Smooth muscle cell (in vitro differentiated cells): Measurements from ENCODE around the gene ARHGEF17. TPM values are rescaled to one million over a fixed set of nuclear protein-coding genes. Genes with fewer than 3 reads are reported as not detected.
A peak's percentile ranks its signal among the peaks of the same experiment; 100 is the strongest.

Source experiments
- DNase-seq: peaks from one replicate; lab custom pipeline; 2025; ENCODE audit not compliant: unreplicated experiment; lab: John Stamatoyannopoulos, UW
- H2AFZ ChIP-seq: fragments of 200-600 bp; sonication (generic); 2 replicates; pipeline ENCODE4 v1.6.0; 2016; ENCODE audit warnings: antibody characterized with exemption, low read depth, mild to moderate bottlenecking
- H3F3A ChIP-seq: fragments of 200-600 bp; sonication (generic); 2 replicates; pipeline ENCODE4 v1.6.0; 2017; ENCODE audit warnings: antibody characterized with exemption, low read depth
- H3K27ac ChIP-seq: fragments of 200-600 bp; sonication (generic); 2 replicates; pipeline ENCODE4 v1.5.1; 2016; ENCODE audit warnings: low read depth, mild to moderate bottlenecking
- H3K27me3 ChIP-seq: fragments of 200-600 bp; sonication (generic); 2 replicates; pipeline ENCODE4 v1.6.1; 2016; ENCODE audit warnings: low read depth, mild to moderate bottlenecking
- H3K36me3 ChIP-seq: fragments of 200-600 bp; sonication (generic); 2 replicates; pipeline ENCODE4 v1.5.1; 2016; ENCODE audit warnings: low read depth
- H3K4me1 ChIP-seq: fragments of 200-600 bp; sonication (generic); 2 replicates; pipeline ENCODE4 v1.5.1; 2016; ENCODE audit warnings: low read depth
- H3K4me2 ChIP-seq: fragments of 200-600 bp; sonication (generic); 2 replicates; pipeline ENCODE4 v1.6.0; 2016; ENCODE audit warnings: mild to moderate bottlenecking
- H3K4me3 ChIP-seq: fragments of 200-600 bp; sonication (generic); 2 replicates; pipeline ENCODE4 v1.5.1; 2016; ENCODE audit warnings: mild to moderate bottlenecking
- H3K79me2 ChIP-seq: fragments of 200-600 bp; sonication (generic); 2 replicates; pipeline ENCODE4 v1.6.0; 2016; ENCODE audit warnings: low read depth, mild to moderate bottlenecking
- H3K9ac ChIP-seq: fragments of 200-600 bp; sonication (generic); 2 replicates; pipeline ENCODE4 v1.6.0; 2016; ENCODE audit warnings: low read depth
- H3K9me3 ChIP-seq: fragments of 200-600 bp; sonication (generic); replicated peaks from 2 replicates; pipeline ENCODE4 v1.5.1; 2016; ENCODE audit warnings: low read depth
- H4K20me1 ChIP-seq: fragments of 200-600 bp; sonication (generic); 2 replicates; pipeline ENCODE4 v1.6.0; 2016; ENCODE audit warnings: low read depth
- WGBS: methylation state at CpG from one replicate; pipeline ENCODE4 v1.1.7; 2016; ENCODE audit warnings: low lambda C conversion rate; 5-methylcytosine and 5-hydroxymethylcytosine counted together
- polyA plus RNA-seq: library from polyadenylated mRNA; unstranded; fragments of >200 nt; fragmentation: Nextera tagmentation; extraction: Ambion mirVana; gene quantifications from 2 replicates; pipeline ENCODE4 v1.2.1, GENCODE V29; 2016
- total RNA-seq: library from RNA; depleted of rRNA; stranded (reverse); fragments of >200 nt; gene quantifications from 2 replicates; pipeline ENCODE4 v1.2.3, GENCODE V29; 2014
- TF ChIP-seq, protein P1 (sequence below): fragments of 200-600 bp; sonication (generic); IDR thresholded peaks from 2 replicates; pipeline ENCODE4 v1.5.1; 2017; ENCODE audit warnings: borderline replicate concordance, mild to moderate bottlenecking, antibody characterized with exemption; ENCODE audit not compliant: insufficient read depth, poor library complexity, severe bottlenecking

The ARHGEF17 gene
- total and polyA plus RNA-seq, 2 experiments from 2014 or later = 18.0 to 27.8 TPM

DNA sequence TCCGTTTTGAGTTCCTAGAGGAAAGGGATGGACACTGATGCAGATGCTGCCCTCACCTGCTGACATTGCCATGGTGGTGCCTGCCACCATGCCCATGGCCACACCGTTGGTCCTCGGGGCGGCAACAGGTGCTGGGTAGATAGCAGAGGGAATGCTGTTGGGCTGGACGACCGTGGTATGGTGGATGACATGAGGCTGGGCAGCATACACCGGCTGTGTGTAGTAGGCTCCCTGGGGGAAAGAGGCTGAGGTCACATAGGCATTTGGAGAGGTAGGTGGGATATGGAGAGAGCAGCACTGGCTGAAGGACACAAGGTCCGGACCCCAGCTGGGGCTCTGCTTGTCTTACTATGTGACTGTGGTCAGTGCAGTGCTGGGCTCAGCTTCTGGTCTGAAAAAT is 101.4 kb downstream of the ARHGEF17 start:
- TF ChIP-seq, protein P1, sequence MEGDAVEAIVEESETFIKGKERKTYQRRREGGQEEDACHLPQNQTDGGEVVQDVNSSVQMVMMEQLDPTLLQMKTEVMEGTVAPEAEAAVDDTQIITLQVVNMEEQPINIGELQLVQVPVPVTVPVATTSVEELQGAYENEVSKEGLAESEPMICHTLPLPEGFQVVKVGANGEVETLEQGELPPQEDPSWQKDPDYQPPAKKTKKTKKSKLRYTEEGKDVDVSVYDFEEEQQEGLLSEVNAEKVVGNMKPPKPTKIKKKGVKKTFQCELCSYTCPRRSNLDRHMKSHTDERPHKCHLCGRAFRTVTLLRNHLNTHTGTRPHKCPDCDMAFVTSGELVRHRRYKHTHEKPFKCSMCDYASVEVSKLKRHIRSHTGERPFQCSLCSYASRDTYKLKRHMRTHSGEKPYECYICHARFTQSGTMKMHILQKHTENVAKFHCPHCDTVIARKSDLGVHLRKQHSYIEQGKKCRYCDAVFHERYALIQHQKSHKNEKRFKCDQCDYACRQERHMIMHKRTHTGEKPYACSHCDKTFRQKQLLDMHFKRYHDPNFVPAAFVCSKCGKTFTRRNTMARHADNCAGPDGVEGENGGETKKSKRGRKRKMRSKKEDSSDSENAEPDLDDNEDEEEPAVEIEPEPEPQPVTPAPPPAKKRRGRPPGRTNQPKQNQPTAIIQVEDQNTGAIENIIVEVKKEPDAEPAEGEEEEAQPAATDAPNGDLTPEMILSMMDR = no peak
- Histone ChIP-seq H3K9ac (no peak overlapping the region), H3K27ac (no peak overlapping the region), H3K36me3 (no peaks in the 10 kb centered on the region), H3F3A (peaks cover 4% of the 10 kb centered on the region), H2AFZ (no peak overlapping the region), H3K4me1 (peaks cover 16% of the 10 kb centered on the region), H3K4me3 (no peak overlapping the region), H3K27me3 (no peaks in the 10 kb centered on the region), H3K4me2 (no peak overlapping the region), H4K20me1 (no peaks in the 10 kb centered on the region), H3K79me2 (no peaks in the 10 kb centered on the region), H3K9me3 (no peaks in the 10 kb centered on the region)
- WGBS = 90% methylated on average over 8 of the region's 8 CpGs
- DNase-seq = no peak

GRCh38 chr11:73410627-73411026 is 102.6 kb downstream of the ARHGEF17 start:
- Histone ChIP-seq H3K79me2 (no peaks in the 10 kb centered on the region), H3K4me2 (peak overlapping the region; percentile 45), H3K36me3 (no peaks in the 10 kb centered on the region), H3K4me1 (peaks cover 24% of the 10 kb centered on the region), H2AFZ (no peak overlapping the region), H3K4me3 (no peak overlapping the region), H3K27ac (no peak overlapping the region), H4K20me1 (no peaks in the 10 kb centered on the region), H3K27me3 (no peaks in the 10 kb centered on the region), H3K9ac (no peak overlapping the region), H3F3A (peaks cover 7% of the 10 kb centered on the region), H3K9me3 (no peaks in the 10 kb centered on the region)
- no peak for DNase-seq
- 94% methylated on average over 1 of the region's 1 CpG for WGBS
- TF ChIP-seq, protein P1 = no peak

GRCh38 chr11:73411031-73411430 is 103.0 kb downstream of the ARHGEF17 start:
- peaks cover 27% of the 10 kb centered on the region for H3K4me1 ChIP-seq
- H3K4me3 ChIP-seq = no peak overlapping the region
- DNase-seq = no peak
- TF ChIP-seq, protein P1 = no peak
- 83% methylated on average over 2 of the region's 2 CpGs for WGBS
- no peak overlapping the region for H2AFZ ChIP-seq
- no peaks in the 10 kb centered on the region for H3K9me3 ChIP-seq
- no peaks in the 10 kb centered on the region for H3K27me3 ChIP-seq
- no peak overlapping the region for H3K9ac ChIP-seq
- H3K79me2 ChIP-seq = no peaks in the 10 kb centered on the region
- peaks cover 11% of the 10 kb centered on the region for H3F3A ChIP-seq
- H3K4me2 ChIP-seq = no peak overlapping the region
- no peaks in the 10 kb centered on the region for H4K20me1 ChIP-seq
- H3K27ac ChIP-seq = no peak overlapping the region
- no peaks in the 10 kb centered on the region for H3K36me3 ChIP-seq

DNA sequence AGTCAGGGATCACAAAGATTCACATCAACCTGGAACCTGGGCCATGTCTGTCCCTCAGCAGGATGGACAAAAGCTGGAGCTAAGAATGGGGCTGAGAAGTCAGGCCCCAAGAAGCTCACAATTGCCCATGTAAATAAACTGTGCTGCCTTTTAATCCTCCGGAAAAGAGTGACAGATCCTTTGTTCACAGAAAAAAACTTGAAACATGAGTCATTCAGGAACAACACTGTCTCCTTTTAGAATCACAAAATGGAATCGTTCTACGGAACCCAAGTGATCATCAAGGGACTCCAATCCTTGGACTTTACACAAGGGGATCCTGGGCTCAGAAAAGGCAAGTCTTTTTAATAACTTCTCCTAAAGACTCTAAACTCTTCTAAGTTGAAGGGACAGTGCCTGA is 104.2 kb downstream of the ARHGEF17 start:
- no peak for DNase-seq
- H3K79me2 ChIP-seq = no peaks in the 10 kb centered on the region
- no peaks in the 10 kb centered on the region for H3K27me3 ChIP-seq
- H3K9me3 ChIP-seq = no peaks in the 10 kb centered on the region
- peaks cover 19% of the 10 kb centered on the region for H3F3A ChIP-seq
- H4K20me1 ChIP-seq = no peaks in the 10 kb centered on the region
- no peak overlapping the region for H3K9ac ChIP-seq
- no peak overlapping the region for H3K4me3 ChIP-seq
- peak overlapping the region; percentile 93 for H3K27ac ChIP-seq
- H3K36me3 ChIP-seq = no peaks in the 10 kb centered on the region
- H3K4me2 ChIP-seq = peak overlapping the region; percentile 28
- H2AFZ ChIP-seq = no peak overlapping the region
- H3K4me1 ChIP-seq = peaks cover 27% of the 10 kb centered on the region
- 38% methylated on average over 3 of the region's 3 CpGs for WGBS
- TF ChIP-seq, protein P1 = no peak
